Endothelial cell of umbilical vein (primary cell): ENCODE results near the gene GFOD1. TPM values are rescaled to one million over a fixed set of nuclear protein-coding genes. Genes with fewer than 3 reads are reported as not detected.

Source experiments
- BruUV-seq: library from RNA; stranded (reverse); fragments of 400-500 nt; replicated peaks from 2 replicates; lab custom pipeline; 2021; lab: Mats Ljungman, UMichigan
- CTCF ChIA-PET: fragments of 300-600, 350-600 bp; sonication (Branson Sonifier 250); formaldehyde crosslinking; loops from one replicate; lab custom pipeline; 2021; ENCODE audit warnings: antibody characterized with exemption, inconsistent platforms; lab: Charles Lee
- POLR2A ChIA-PET: fragments of 300-600, 350-600 bp; sonication (Branson Sonifier 250); formaldehyde crosslinking; loops from one replicate; lab custom pipeline; 2021; ENCODE audit warnings: antibody characterized with exemption, inconsistent platforms; lab: Charles Lee
- DNase-seq: peaks from one replicate; pipeline ENCODE4 v3.0.0-alpha.2; 2011; ENCODE audit warnings: low read depth, low spot score
- FAIRE-seq: peaks from 2 replicates; lab custom pipeline; 2011; peaks lifted over from hg19 to GRCh38; lab: Jason Lieb, UNC
- H2AFZ ChIP-seq: 2 replicates; pipeline ENCODE4 v1.6.0; 2012; ENCODE audit warnings: low read depth, low read length, control low read depth, inconsistent platforms
- H3K27ac ChIP-seq: 2 replicates; pipeline ENCODE4 v1.5.1; 2011; ENCODE audit warnings: low read depth, mild to moderate bottlenecking, control low read depth, low read length, moderate library complexity; ENCODE audit not compliant: insufficient read depth
- H3K27me3 ChIP-seq, 2 experiments: 2 replicates each; pipeline versions ENCODE4 v1.6.0 to v1.6.1; 2011; ENCODE audit warnings: low read length in 2 of 2, mixed read lengths in 1 of 2; ENCODE audit not compliant: control insufficient read depth in 2 of 2, insufficient read depth in 2 of 2
- H3K36me3 ChIP-seq, 2 experiments: 2 replicates in 1 of 2; 3 replicates in 1 of 2; pipeline ENCODE4 v1.5.1; 2011; ENCODE audit warnings: low read length in 2 of 2, mild to moderate bottlenecking in 1 of 2, moderate library complexity in 1 of 2; ENCODE audit not compliant: control insufficient read depth in 2 of 2, insufficient read depth in 2 of 2; ENCODE audit errors: extremely low read depth in 1 of 2
- H3K4me1 ChIP-seq: 3 replicates; pipeline ENCODE4 v1.5.1; 2011; ENCODE audit warnings: mild to moderate bottlenecking, low read length; ENCODE audit not compliant: control insufficient read depth, insufficient read depth; ENCODE audit errors: extremely low read depth
- H3K4me2 ChIP-seq: 2 replicates; pipeline ENCODE4 v1.6.1; 2011; ENCODE audit warnings: low read length, control low read depth, mixed read lengths; ENCODE audit not compliant: insufficient read depth
- H3K4me3 ChIP-seq, 3 experiments: fragments of 200-600 bp in 1 of 3; sonication (generic), shearing (Covaris generic) in 1 of 3; replicated peaks in 1 of 3; 2 replicates each; pipeline ENCODE4 v1.5.1; 2011 to 2016; ENCODE audit warnings: control low read depth in 3 of 3, low read length in 3 of 3, mild to moderate bottlenecking in 2 of 3, inconsistent platforms in 1 of 3, low read depth in 1 of 3, moderate library complexity in 1 of 3; ENCODE audit not compliant: insufficient read depth in 1 of 3
- H3K79me2 ChIP-seq: 2 replicates; pipeline ENCODE4 v1.6.0; 2012; ENCODE audit warnings: low read length, inconsistent platforms; ENCODE audit not compliant: control insufficient read depth, insufficient read depth
- H3K9ac ChIP-seq: replicated peaks from 2 replicates; pipeline ENCODE3; 2011; ENCODE audit warnings: low read length, control low read depth; ENCODE audit not compliant: insufficient read depth; ENCODE audit errors: extremely low read depth
- H3K9me1 ChIP-seq: replicated peaks from 3 replicates; pipeline ENCODE4 v1.6.0; 2011; ENCODE audit warnings: mild to moderate bottlenecking, low read length; ENCODE audit not compliant: control insufficient read depth, insufficient read depth; ENCODE audit errors: extremely low read depth
- H3K9me3 ChIP-seq: replicated peaks from 2 replicates; pipeline ENCODE4 v1.5.1; 2012; ENCODE audit warnings: low read length, inconsistent platforms; ENCODE audit not compliant: control insufficient read depth, insufficient read depth
- H4K20me1 ChIP-seq: replicated peaks from 2 replicates; pipeline ENCODE3; 2011; ENCODE audit warnings: mild to moderate bottlenecking, low read length; ENCODE audit not compliant: control insufficient read depth, insufficient read depth; ENCODE audit errors: extremely low read depth
- EZH2 ChIP-seq: IDR thresholded peaks from 2 replicates; pipeline ENCODE4 v1.6.1; 2012; ENCODE audit warnings: borderline replicate concordance, low read depth, mild to moderate bottlenecking, moderate library complexity, low read length, inconsistent platforms; ENCODE audit not compliant: severe bottlenecking
- FOS ChIP-seq: IDR thresholded peaks from 2 replicates; pipeline ENCODE4 v1.6.1; 2011; ENCODE audit warnings: mild to moderate bottlenecking, low read length, moderate library complexity, borderline replicate concordance; ENCODE audit not compliant: insufficient read depth
- GATA2 ChIP-seq: IDR thresholded peaks from 2 replicates; pipeline ENCODE4 v1.7.0; 2011; ENCODE audit warnings: low read depth, mild to moderate bottlenecking, moderate library complexity, mixed read lengths, low read length; ENCODE audit not compliant: insufficient read length, insufficient read depth
- JUN ChIP-seq: IDR thresholded peaks from 2 replicates; pipeline ENCODE4 v1.6.1; 2011; ENCODE audit warnings: borderline replicate concordance, low read depth; ENCODE audit not compliant: insufficient read length, insufficient read depth
- MYC ChIP-seq: IDR thresholded peaks from one replicate; pipeline ENCODE4 v1.6.1; 2011; ENCODE audit warnings: mild to moderate bottlenecking, low read depth, low read length
- POLR2A ChIP-seq: IDR thresholded peaks from 2 replicates; pipeline ENCODE4 v1.6.1; 2012; ENCODE audit warnings: low read depth, mild to moderate bottlenecking, control low read depth, low read length
- POLR2AphosphoS5 ChIP-seq: IDR thresholded peaks from 2 replicates; pipeline ENCODE4 v1.6.1; 2012; ENCODE audit warnings: low read depth, mild to moderate bottlenecking, control low read depth, low read length, moderate library complexity; ENCODE audit not compliant: insufficient read depth
- dilution Hi-C: fragments of 300-500 bp; cut with MboI; formaldehyde crosslinking; loops from one replicate; pipeline ENCODE4 v1.15.0; 2019; ENCODE audit warnings: low sequenced_read_pairs; ENCODE audit not compliant: extremely low pct_ligation_motif_present
- intact Hi-C: fragments of 100-400 bp; cut with micrococcal nuclease; formaldehyde crosslinking; loops from one replicate; pipeline ENCODE4 v1.10.0; 2022
- polyA plus RNA-seq, 4 experiments: library from polyadenylated mRNA; depleted of rRNA in 3 of 4; stranded (reverse) in 3 of 4; unstranded in 1 of 4; fragments of >200 nt; gene quantifications; 2 replicates each; pipeline versions ENCODE4 v1.2.1 to v1.2.3, GENCODE V29; 2011 to 2012; ENCODE audit warnings: missing spikeins in 1 of 4
- total RNA-seq: library from RNA; stranded (reverse); gene quantifications from 2 replicates; pipeline ENCODE4 v1.2.3, GENCODE V29; 2021
- TF ChIP-seq, protein P1 (sequence below), 2 donors: IDR thresholded peaks; 1 replicate in 1 of 2; 2 replicates in 1 of 2; pipeline ENCODE4 v1.5.1; 2011; ENCODE audit warnings: low read length in 2 of 2, mild to moderate bottlenecking in 2 of 2, moderate library complexity in 2 of 2, control low read depth in 1 of 2, inconsistent platforms in 1 of 2, low read depth in 1 of 2; ENCODE audit not compliant: insufficient read depth in 1 of 2; ENCODE audit errors: extremely low read depth in 1 of 2

The GFOD1 gene
- total and polyA plus RNA-seq, 2 donors (not counting 3 experiments of a cell fraction or from before 2014, with no cell fraction given): 12.1 to 24.1 TPM

DNA sequence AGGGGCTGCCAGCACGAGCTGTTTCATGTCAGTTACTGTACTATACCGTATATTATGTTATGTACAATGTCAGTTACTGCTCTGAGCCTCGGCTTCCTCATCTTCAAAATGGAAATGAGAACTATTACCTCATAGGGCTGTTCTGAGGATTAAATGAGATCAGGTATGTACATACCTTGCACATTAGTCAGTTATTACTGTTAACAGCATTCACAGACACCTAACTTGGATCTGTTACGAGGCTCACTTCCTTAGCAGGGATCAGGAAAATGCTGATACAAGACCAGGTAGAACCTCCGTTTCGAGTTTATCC lies 89.4 kb downstream of the GFOD1 start:
- FAIRE-seq (no peak), DNase-seq (no peak)
- Histone ChIP-seq H3K4me3 (no peak overlapping the region), H3K36me3 (no peaks in the 10 kb centered on the region), H3K4me1 (peaks cover 24% of the 10 kb centered on the region), H3K9ac (no peak overlapping the region), H3K9me3 (no peaks in the 10 kb centered on the region), H3K9me1 (no peaks in the 10 kb centered on the region), H3K27me3 (no peaks in the 10 kb centered on the region), H4K20me1 (no peaks in the 10 kb centered on the region), H3K79me2 (no peaks in the 10 kb centered on the region), H3K27ac (no peak overlapping the region), H2AFZ (no peak overlapping the region), H3K4me2 (no peak overlapping the region)
- ChIA-PET POLR2A (no interaction called here), CTCF (interaction anchor here (1.1 to 1.3 kb wide), 2 partner anchors 13 to 35 kb away, joined by 4 read pairs; no protein-coding TSS in a partner anchor)
- dilution Hi-C loops: no loop called here
- intact Hi-C loops: no loop called here
- no TSS peak for BruUV-seq
- TF ChIP-seq POLR2AphosphoS5 (no peak), JUN (no peak), FOS (no peak), POLR2A (no peak)

DNA sequence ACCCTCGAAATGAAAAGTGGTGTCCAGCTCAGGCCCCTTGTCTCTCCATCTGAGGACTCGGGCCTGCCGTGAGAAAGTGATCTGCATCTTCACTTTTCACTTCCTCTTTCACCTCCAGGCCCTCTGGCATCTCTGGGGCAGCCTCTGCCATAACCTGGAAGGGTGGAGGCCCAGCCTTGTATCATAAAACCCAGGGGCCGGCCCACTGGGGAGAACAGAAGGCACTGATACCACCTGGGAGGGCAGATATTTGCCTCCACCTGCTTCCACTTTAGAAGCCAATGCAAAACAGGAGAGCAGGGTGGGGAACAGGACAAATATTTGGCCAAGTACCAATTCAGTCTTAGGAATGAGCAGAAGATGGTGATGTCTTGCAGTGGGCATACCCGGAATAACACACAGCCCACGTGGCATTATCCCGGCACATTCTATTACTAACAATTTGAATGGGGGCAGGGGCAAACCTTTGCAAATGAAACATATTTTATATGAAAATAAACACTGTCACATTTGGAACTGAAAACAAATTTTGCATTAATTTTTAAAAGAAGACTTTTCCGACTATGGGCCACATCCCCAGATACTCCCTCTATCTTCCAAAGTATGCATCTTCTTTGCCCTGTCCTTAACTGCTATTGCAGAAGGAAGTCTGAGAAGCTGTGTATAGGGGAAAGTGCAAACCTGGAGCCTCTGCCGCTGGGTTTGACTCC lies 89.9 kb downstream of the GFOD1 start:
- no peaks in the 10 kb centered on the region for H4K20me1 ChIP-seq
- DNase-seq (no peak), FAIRE-seq (no peak)
- H3K9ac ChIP-seq: no peak overlapping the region
- no peaks in the 10 kb centered on the region for H3K9me1 ChIP-seq
- ChIA-PET POLR2A (no interaction called here), CTCF (interaction anchor here (1.1 to 1.3 kb wide), 2 partner anchors 14 to 36 kb away, joined by 4 read pairs; no protein-coding TSS in a partner anchor)
- H3K36me3 ChIP-seq: no peaks in the 10 kb centered on the region
- TF ChIP-seq GATA2 (no peak), FOS (no peak), JUN (no peak), EZH2 (no peak), MYC (no peak)
- TF ChIP-seq, protein P1, sequence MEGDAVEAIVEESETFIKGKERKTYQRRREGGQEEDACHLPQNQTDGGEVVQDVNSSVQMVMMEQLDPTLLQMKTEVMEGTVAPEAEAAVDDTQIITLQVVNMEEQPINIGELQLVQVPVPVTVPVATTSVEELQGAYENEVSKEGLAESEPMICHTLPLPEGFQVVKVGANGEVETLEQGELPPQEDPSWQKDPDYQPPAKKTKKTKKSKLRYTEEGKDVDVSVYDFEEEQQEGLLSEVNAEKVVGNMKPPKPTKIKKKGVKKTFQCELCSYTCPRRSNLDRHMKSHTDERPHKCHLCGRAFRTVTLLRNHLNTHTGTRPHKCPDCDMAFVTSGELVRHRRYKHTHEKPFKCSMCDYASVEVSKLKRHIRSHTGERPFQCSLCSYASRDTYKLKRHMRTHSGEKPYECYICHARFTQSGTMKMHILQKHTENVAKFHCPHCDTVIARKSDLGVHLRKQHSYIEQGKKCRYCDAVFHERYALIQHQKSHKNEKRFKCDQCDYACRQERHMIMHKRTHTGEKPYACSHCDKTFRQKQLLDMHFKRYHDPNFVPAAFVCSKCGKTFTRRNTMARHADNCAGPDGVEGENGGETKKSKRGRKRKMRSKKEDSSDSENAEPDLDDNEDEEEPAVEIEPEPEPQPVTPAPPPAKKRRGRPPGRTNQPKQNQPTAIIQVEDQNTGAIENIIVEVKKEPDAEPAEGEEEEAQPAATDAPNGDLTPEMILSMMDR (IDR thresholded peaks at IDR 0.05; ENCODE audit: extremely low read depth in 1 of 2, insufficient read depth in 1 of 2, low read depth in 1 of 2, low read length in 2 of 2): no peak
- dilution Hi-C loops: no loop called here
- intact Hi-C loops: no loop called here
- peaks cover 24% of the 10 kb centered on the region for H3K4me1 ChIP-seq
- no peak overlapping the region for H3K27ac ChIP-seq
- H3K79me2 ChIP-seq: no peaks in the 10 kb centered on the region
- BruUV-seq: no TSS peak
- no peak overlapping the region for H2AFZ ChIP-seq
- H3K4me3 ChIP-seq: no peak overlapping the region
- no peaks in the 10 kb centered on the region for H3K27me3 ChIP-seq
- no peak overlapping the region for H3K4me2 ChIP-seq
- no peaks in the 10 kb centered on the region for H3K9me3 ChIP-seq
